A549 (cell line): ENCODE measurements around the gene CSMD2.

Source experiments
- CEBPB ChIP-seq, 2 experiments: fragments of >200 bp in 1 of 2; sonication (Bioruptor Twin) in 1 of 2; formaldehyde crosslinking in 1 of 2; IDR thresholded peaks; 2 replicates each; pipeline ENCODE4 v1.6.1; 2012 to 2016
- CTCF ChIP-seq: fragments of >200 bp; sonication (Bioruptor Twin); formaldehyde crosslinking; IDR thresholded peaks from 3 replicates; pipeline ENCODE4 v1.5.1; 2016
- EHF ChIP-seq: fragments of 250-450 bp; sonication (Bioruptor Pico); IDR thresholded peaks from 2 replicates; pipeline ENCODE4 v1.5.0; 2020; ENCODE audit warnings: mild to moderate bottlenecking
- HMGXB4 ChIP-seq: fragments of 250-450 bp; sonication (Bioruptor Pico); IDR thresholded peaks from 2 replicates; pipeline ENCODE4 v1.5.0; 2021; ENCODE audit warnings: mild to moderate bottlenecking, moderate library complexity, borderline replicate concordance
- KDM1A ChIP-seq: fragments of 200-600 bp; sonication (generic); IDR thresholded peaks from 2 replicates; pipeline ENCODE4 v1.6.1; 2016; ENCODE audit warnings: low read depth, mild to moderate bottlenecking
- PBX3 ChIP-seq: IDR thresholded peaks from 2 replicates; pipeline ENCODE4 v1.6.1; 2012
- POLR2AphosphoS2 ChIP-seq: conservative IDR thresholded peaks from 2 replicates; pipeline ENCODE4 v1.6.1; 2012; ENCODE audit warnings: low read length, improper control_type of control experiment, inconsistent platforms
- REST ChIP-seq: fragments of 200-600 bp; sonication (generic); IDR thresholded peaks from 2 replicates; pipeline ENCODE4 v1.6.1; 2016; ENCODE audit warnings: antibody characterized with exemption, mild to moderate bottlenecking, moderate library complexity
- USF2 ChIP-seq: fragments of 450-650 bp; IDR thresholded peaks from 2 replicates; pipeline ENCODE4 v1.6.1; 2014; ENCODE audit warnings: antibody characterized with exemption

- TF ChIP-seq CTCF (no peak), USF2 (no peak), REST (no peak), CEBPB (IDR thresholded peaks at IDR 0.05) (no peak), HMGXB4 (CRISPR knock-in tag) (no peak), POLR2AphosphoS2 (no peak), EHF (no peak), PBX3 (no peak), KDM1A (no peak)
Observed at GRCh38 chr1:34153246-34153645, 11.8 kb downstream of the CSMD2 start.
